ENCODE data around the gene PDIA5.

DNA sequence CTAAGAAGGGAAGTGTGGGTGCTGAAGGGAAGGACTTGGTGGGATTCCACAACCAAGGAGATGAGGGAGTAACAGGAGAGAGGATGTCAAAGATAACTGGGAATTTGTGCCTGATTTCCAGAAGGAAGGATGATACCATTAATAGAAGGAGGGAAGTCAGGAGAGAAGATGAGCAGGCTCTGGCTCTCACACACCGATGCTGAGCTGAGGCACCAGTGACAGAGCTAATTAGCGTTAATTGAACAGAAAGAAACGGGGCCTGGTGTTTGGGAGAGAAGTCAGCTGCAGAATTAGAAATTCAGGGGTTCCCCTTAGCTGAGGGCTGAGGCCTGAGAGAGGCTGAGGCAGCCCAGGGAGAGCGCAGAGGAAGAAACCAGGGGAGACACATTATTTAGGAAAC, 11.9 kb upstream of the PDIA5 start:
- TF ChIP-seq, protein P1, sequence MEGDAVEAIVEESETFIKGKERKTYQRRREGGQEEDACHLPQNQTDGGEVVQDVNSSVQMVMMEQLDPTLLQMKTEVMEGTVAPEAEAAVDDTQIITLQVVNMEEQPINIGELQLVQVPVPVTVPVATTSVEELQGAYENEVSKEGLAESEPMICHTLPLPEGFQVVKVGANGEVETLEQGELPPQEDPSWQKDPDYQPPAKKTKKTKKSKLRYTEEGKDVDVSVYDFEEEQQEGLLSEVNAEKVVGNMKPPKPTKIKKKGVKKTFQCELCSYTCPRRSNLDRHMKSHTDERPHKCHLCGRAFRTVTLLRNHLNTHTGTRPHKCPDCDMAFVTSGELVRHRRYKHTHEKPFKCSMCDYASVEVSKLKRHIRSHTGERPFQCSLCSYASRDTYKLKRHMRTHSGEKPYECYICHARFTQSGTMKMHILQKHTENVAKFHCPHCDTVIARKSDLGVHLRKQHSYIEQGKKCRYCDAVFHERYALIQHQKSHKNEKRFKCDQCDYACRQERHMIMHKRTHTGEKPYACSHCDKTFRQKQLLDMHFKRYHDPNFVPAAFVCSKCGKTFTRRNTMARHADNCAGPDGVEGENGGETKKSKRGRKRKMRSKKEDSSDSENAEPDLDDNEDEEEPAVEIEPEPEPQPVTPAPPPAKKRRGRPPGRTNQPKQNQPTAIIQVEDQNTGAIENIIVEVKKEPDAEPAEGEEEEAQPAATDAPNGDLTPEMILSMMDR (conservative IDR thresholded peaks at IDR 0.05; ENCODE audit: low read length) = no peak
- no peak for TF ChIP-seq EZH2phosphoT487 (IDR thresholded peaks at IDR 0.05; ENCODE audit: borderline replicate concordance)

All from Loucy (cell line).